Mucosa of rectum (tissue), 2 donors: ENCODE data around the gene AGPS.
A peak's percentile ranks its signal among the peaks of the same experiment; 100 is the strongest.

ENCODE experiments used
- H3K27ac ChIP-seq, 2 donors: one replicate each; pipeline ENCODE4 v1.7.0; 2013; ENCODE audit warnings: inconsistent platforms in 2 of 2, low read depth in 2 of 2, low read length in 2 of 2
- H3K27me3 ChIP-seq, 2 donors: one replicate each; pipeline ENCODE4 v1.7.0; 2013; ENCODE audit warnings: low read length in 2 of 2; ENCODE audit not compliant: control insufficient read depth in 2 of 2, insufficient read depth in 2 of 2
- H3K36me3 ChIP-seq, 2 donors: one replicate each; pipeline ENCODE4 v1.7.0; 2013; ENCODE audit warnings: low read length in 2 of 2; ENCODE audit not compliant: control insufficient read depth in 2 of 2, insufficient read depth in 2 of 2
- H3K4me1 ChIP-seq, 2 donors: one replicate each; pipeline ENCODE4 v1.7.0; 2013; ENCODE audit warnings: low read length in 2 of 2, mild to moderate bottlenecking in 1 of 2; ENCODE audit not compliant: control insufficient read depth in 2 of 2, insufficient read depth in 2 of 2
- H3K4me3 ChIP-seq, 2 donors: one replicate each; pipeline ENCODE4 v1.7.0; 2013; ENCODE audit warnings: low read length in 2 of 2
- H3K9ac ChIP-seq, 2 donors: one replicate each; pipeline ENCODE4 v1.7.0; 2013; ENCODE audit warnings: low read length in 2 of 2, low read depth in 1 of 2, mild to moderate bottlenecking in 1 of 2
- H3K9me3 ChIP-seq, 2 donors: one replicate each; pipeline ENCODE4 v1.7.0; 2013; ENCODE audit warnings: low read length in 2 of 2; ENCODE audit not compliant: control insufficient read depth in 2 of 2
- donor health status: healthy.
- donor health status: Normal muscosa, but diverticular disease.

The AGPS gene

GRCh38 chr2:177397481-177398289 lies 5.1 kb downstream of the AGPS start:
- Histone ChIP-seq H3K9ac (no peak overlapping the region), H3K4me1 (peaks cover 14 to 24% of the 10 kb centered on the region in 2 donors), H3K27ac (peak overlapping the region; percentile 9 to 61)

GRCh38 chr2:177398290-177398683 lies 5.7 kb downstream of the AGPS start:
- H3K4me1 ChIP-seq, result peaks cover 14 to 24% of the 10 kb centered on the region in 2 donors
- H3K9me3 ChIP-seq, result no peaks in the 10 kb centered on the region
- H3K4me3 ChIP-seq, result no peak overlapping the region
- H3K27ac ChIP-seq, result peak overlapping the region; percentile 9 to 61
- H3K9ac ChIP-seq, result no peak overlapping the region
- no peaks in the 10 kb centered on the region for H3K27me3 ChIP-seq
- no peaks in the 10 kb centered on the region for H3K36me3 ChIP-seq

More at GRCh38 chr2:177397481-177398289, 5.1 kb downstream of the AGPS start:
- no peaks in the 10 kb centered on the region for H3K9me3 ChIP-seq
- no peaks in the 10 kb centered on the region for H3K36me3 ChIP-seq
- H3K27me3 ChIP-seq, result no peaks in the 10 kb centered on the region
- H3K4me3 ChIP-seq, result no peak overlapping the region

- Histone ChIP-seq H3K36me3 (no peaks in the 10 kb centered on the region), H3K4me1 (peaks cover 11 to 23% of the 10 kb centered on the region in 2 donors), H3K9me3 (no peaks in the 10 kb centered on the region), H3K27me3 (no peaks in the 10 kb centered on the region), H3K4me3 (no peak overlapping the region), H3K9ac (no peak overlapping the region), H3K27ac (no peak overlapping the region)
These were observed 6.2 kb downstream of the AGPS start for GRCh38 chr2:177398791-177399190.

- H3K4me3 ChIP-seq, result no peak overlapping the region
- H3K9me3 ChIP-seq, result no peaks in the 10 kb centered on the region
- H3K36me3 ChIP-seq, result no peaks in the 10 kb centered on the region
- peaks cover 5 to 17% of the 10 kb centered on the region in 2 donors for H3K4me1 ChIP-seq
- no peak overlapping the region for H3K27ac ChIP-seq
- H3K27me3 ChIP-seq, result no peaks in the 10 kb centered on the region
- H3K9ac ChIP-seq, result no peak overlapping the region
These were observed 6.8 kb downstream of the AGPS start for GRCh38 chr2:177399376-177399775.

- H3K4me3 ChIP-seq, result no peak overlapping the region
- H3K9me3 ChIP-seq, result no peaks in the 10 kb centered on the region
- no peak overlapping the region for H3K27ac ChIP-seq
- no peaks in the 10 kb centered on the region for H3K36me3 ChIP-seq
- no peaks in the 10 kb centered on the region for H3K27me3 ChIP-seq
- H3K9ac ChIP-seq, result no peak overlapping the region
- H3K4me1 ChIP-seq, result peaks cover 5 to 20% of the 10 kb centered on the region in 2 donors
These were observed 7.9 kb downstream of the AGPS start for GRCh38 chr2:177400337-177400923.

GRCh38 chr2:177402096-177402495 lies 9.5 kb downstream of the AGPS start:
- H3K9ac ChIP-seq, result no peak overlapping the region
- H3K4me1 ChIP-seq, result peaks cover 5 to 19% of the 10 kb centered on the region in 2 donors
- H3K27ac ChIP-seq, result no peak overlapping the region
- no peaks in the 10 kb centered on the region for H3K27me3 ChIP-seq
- no peak overlapping the region for H3K4me3 ChIP-seq
- no peaks in the 10 kb centered on the region for H3K36me3 ChIP-seq
- H3K9me3 ChIP-seq, result no peaks in the 10 kb centered on the region

- no peak overlapping the region for H3K27ac ChIP-seq
- H3K9me3 ChIP-seq, result no peaks in the 10 kb centered on the region
- peaks cover 0 to 13% of the 10 kb centered on the region in 2 donors for H3K4me1 ChIP-seq
- no peaks in the 10 kb centered on the region for H3K27me3 ChIP-seq
- no peak overlapping the region for H3K4me3 ChIP-seq
- no peak overlapping the region for H3K9ac ChIP-seq
- no peaks in the 10 kb centered on the region for H3K36me3 ChIP-seq
These were observed 11.3 kb downstream of the AGPS start for GRCh38 chr2:177403838-177404237.

GRCh38 chr2:177404243-177404642 lies 11.7 kb downstream of the AGPS start:
- no peak overlapping the region for H3K4me3 ChIP-seq
- H3K27ac ChIP-seq, result no peak overlapping the region
- H3K9me3 ChIP-seq, result no peaks in the 10 kb centered on the region
- H3K9ac ChIP-seq, result no peak overlapping the region
- H3K27me3 ChIP-seq, result no peaks in the 10 kb centered on the region
- no peaks in the 10 kb centered on the region for H3K36me3 ChIP-seq
- H3K4me1 ChIP-seq, result peaks cover 0 to 13% of the 10 kb centered on the region in 2 donors

GRCh38 chr2:177405029-177405692 lies 12.6 kb downstream of the AGPS start:
- H3K4me1 ChIP-seq, result peaks cover 0 to 13% of the 10 kb centered on the region in 2 donors

GRCh38 chr2:177406182-177406581 lies 13.6 kb downstream of the AGPS start:
- Histone ChIP-seq H3K4me1 (peaks cover 0 to 13% of the 10 kb centered on the region in 2 donors), H3K9me3 (no peaks in the 10 kb centered on the region), H3K4me3 (no peak overlapping the region), H3K36me3 (no peaks in the 10 kb centered on the region), H3K27ac (no peak overlapping the region), H3K9ac (no peak overlapping the region), H3K27me3 (no peaks in the 10 kb centered on the region)

More at GRCh38 chr2:177405029-177405692, 12.6 kb downstream of the AGPS start:
- H3K27ac ChIP-seq, result no peak overlapping the region
- no peak overlapping the region for H3K4me3 ChIP-seq
- no peaks in the 10 kb centered on the region for H3K36me3 ChIP-seq
- H3K9ac ChIP-seq, result no peak overlapping the region
- H3K9me3 ChIP-seq, result no peaks in the 10 kb centered on the region
- no peaks in the 10 kb centered on the region for H3K27me3 ChIP-seq
